Spleen (tissue), 7 donors: ENCODE data around the gene CENPL.

ENCODE experiments used
- CTCF ChIP-seq, 11 experiments: fragments of 200-600 bp in 7 of 11; fragments of 450-650 bp in 4 of 11; sonication (generic) in 4 of 11; IDR thresholded peaks in 8 of 11; conservative IDR thresholded peaks in 3 of 11; 1 replicate in 7 of 11; 2 replicates in 4 of 11; pipeline versions ENCODE4 v1.4.0 to v1.8.0; 2016 to 2021; ENCODE audit warnings: antibody characterized with exemption in 11 of 11, inconsistent platforms in 4 of 11, mild to moderate bottlenecking in 1 of 11
- POLR2A ChIP-seq, 3 donors: fragments of 450-650 bp; IDR thresholded peaks; one replicate each; pipeline ENCODE4 v1.5.1; 2017; ENCODE audit warnings: antibody characterized with exemption in 3 of 3, mild to moderate bottlenecking in 1 of 3
- donor health status: DM: no; HTN: no; CAD: no; lungs with moderate emphysema.
- donor health status: DM: no; HTN: no; CAD: no.
- donor health status: DM: no; HTN: no; CAD: no.

- TF ChIP-seq POLR2A (IDR thresholded peaks at IDR 0.05) (no peak), CTCF (IDR thresholded peaks at IDR 0.05 in 8 of 11, conservative IDR thresholded peaks at IDR 0.05 in 3 of 11) (no peak)
Measured at GRCh38 chr1:173860065-173860464, 35.4 kb upstream of the CENPL start.
